GM18507 (cell line): ENCODE results near the gene ANKRD12.
"Not testable (repeated sequence)": the region's sequence is repeated elsewhere in the genome, so short reads cannot be mapped to it uniquely, and the experiment has no call there.

ENCODE experiments used
- DNase-seq: peaks from one replicate; pipeline ENCODE4 v3.0.0; 2011; ENCODE audit warnings: low read depth; ENCODE audit not compliant: insufficient read length; ENCODE audit errors: extremely low spot score
- FAIRE-seq: peaks from 2 replicates; lab custom pipeline; 2011; peaks lifted over from hg19 to GRCh38; lab: Jason Lieb, UNC

The ANKRD12 gene

GRCh38 chr18:9260388-9261380 is 124.1 kb downstream of the ANKRD12 start:
- DNase-seq (no peak), FAIRE-seq (no peak)

- FAIRE-seq: no peak
- DNase-seq: no peak
Observed at GRCh38 chr18:9263264-9263663, 126.7 kb downstream of the ANKRD12 start.

- FAIRE-seq, DNase-seq: not testable (repeated sequence)
Observed at GRCh38 chr18:9264797-9265196, 128.2 kb downstream of the ANKRD12 start.

- FAIRE-seq: no peak
Observed at GRCh38 chr18:9273221-9273620, 136.6 kb downstream of the ANKRD12 start.

GRCh38 chr18:9275890-9276289 is 139.3 kb downstream of the ANKRD12 start:
- FAIRE-seq: no peak
- no peak for DNase-seq

More at GRCh38 chr18:9273221-9273620, 136.6 kb downstream of the ANKRD12 start:
- DNase-seq: no peak

GRCh38 chr18:9278028-9278427 is 141.4 kb downstream of the ANKRD12 start:
- FAIRE-seq: no peak
- no peak for DNase-seq

GRCh38 chr18:9280849-9281248 is 144.3 kb downstream of the ANKRD12 start:
- FAIRE-seq: no peak
- no peak for DNase-seq

- FAIRE-seq (no peak), DNase-seq (no peak)
Observed at GRCh38 chr18:9281780-9282179, 145.2 kb downstream of the ANKRD12 start.

GRCh38 chr18:9283791-9284190 is 147.2 kb downstream of the ANKRD12 start:
- no peak for FAIRE-seq
- DNase-seq: no peak

GRCh38 chr18:9285604-9286003 is 149.0 kb downstream of the ANKRD12 start:
- DNase-seq (no peak), FAIRE-seq (no peak)

- FAIRE-seq (no peak), DNase-seq (no peak)
Observed at GRCh38 chr18:9287036-9287435, 150.5 kb downstream of the ANKRD12 start.

- DNase-seq: no peak
- FAIRE-seq: no peak
Observed at GRCh38 chr18:9289698-9290097, 153.1 kb downstream of the ANKRD12 start.

- FAIRE-seq: no peak
- DNase-seq: no peak
Observed at GRCh38 chr18:9290156-9290555, 153.6 kb downstream of the ANKRD12 start.

GRCh38 chr18:9292047-9292446 is 155.5 kb downstream of the ANKRD12 start:
- FAIRE-seq (no peak), DNase-seq (no peak)

GRCh38 chr18:9293948-9294347 is 157.4 kb downstream of the ANKRD12 start:
- DNase-seq (no peak), FAIRE-seq (no peak)

- DNase-seq (no peak), FAIRE-seq (no peak)
Observed at GRCh38 chr18:9296233-9297006, 159.8 kb downstream of the ANKRD12 start.

- FAIRE-seq (no peak), DNase-seq (no peak)
Observed at GRCh38 chr18:9297007-9297393, 160.4 kb downstream of the ANKRD12 start.

- DNase-seq (no peak), FAIRE-seq (no peak)
Observed at GRCh38 chr18:9304388-9305070, 167.9 kb downstream of the ANKRD12 start.

GRCh38 chr18:9319333-9319732 is 182.8 kb downstream of the ANKRD12 start:
- FAIRE-seq (no peak), DNase-seq (no peak)

- FAIRE-seq (no peak), DNase-seq (no peak)
Observed at GRCh38 chr18:9321017-9321452, 184.5 kb downstream of the ANKRD12 start.
